Hematopoietic multipotent progenitor cell treated with erythropoietin and hydrocortisone succinate and interleukin-3 and kit ligand, for 17 days (in vitro differentiated cells): ENCODE data around the gene PIM2.
"Not testable (repeated sequence)": the region's sequence is repeated elsewhere in the genome, so short reads cannot be mapped to it uniquely, and the experiment has no call there.

Experiments used
- DNase-seq: peaks from one replicate; pipeline ENCODE4 v3.0.0-alpha.2; 2015; ENCODE audit warnings: low spot score

The PIM2 gene

DNA sequence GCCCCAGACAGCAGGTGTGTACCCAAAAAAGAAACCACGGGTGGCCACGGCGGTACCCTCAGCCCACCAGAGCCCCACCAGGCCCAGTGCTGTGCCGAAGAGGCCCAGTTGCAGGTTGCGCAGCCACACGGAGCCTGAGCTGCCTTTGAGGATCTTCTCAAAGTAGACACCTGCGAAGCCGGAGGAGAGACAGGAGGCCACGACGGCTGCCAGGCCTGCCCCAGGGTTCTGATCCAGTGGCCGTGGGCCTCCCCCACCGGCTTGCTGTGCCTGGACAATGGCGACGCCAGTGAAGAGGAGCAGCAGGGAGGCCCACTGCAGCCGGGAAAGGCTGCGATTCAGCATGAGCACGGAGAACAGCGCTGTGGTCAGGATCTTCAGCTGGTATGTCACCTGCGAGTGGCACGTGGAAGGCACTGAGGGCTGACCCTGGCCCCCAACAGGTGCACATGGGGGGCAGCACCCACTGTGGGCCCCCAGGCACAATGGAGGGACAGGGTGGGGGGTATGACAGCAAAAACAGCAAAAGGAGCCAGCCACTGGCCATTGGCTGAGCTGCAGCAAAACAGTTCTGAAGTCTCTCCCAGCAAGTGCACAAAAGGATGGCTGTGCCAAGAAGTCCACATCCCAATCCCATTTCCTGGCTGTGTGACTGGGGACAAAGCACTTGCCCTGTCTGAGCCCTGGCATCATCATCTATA is 13.6 kb downstream of the PIM2 start:
- DNase-seq: no peak

DNA sequence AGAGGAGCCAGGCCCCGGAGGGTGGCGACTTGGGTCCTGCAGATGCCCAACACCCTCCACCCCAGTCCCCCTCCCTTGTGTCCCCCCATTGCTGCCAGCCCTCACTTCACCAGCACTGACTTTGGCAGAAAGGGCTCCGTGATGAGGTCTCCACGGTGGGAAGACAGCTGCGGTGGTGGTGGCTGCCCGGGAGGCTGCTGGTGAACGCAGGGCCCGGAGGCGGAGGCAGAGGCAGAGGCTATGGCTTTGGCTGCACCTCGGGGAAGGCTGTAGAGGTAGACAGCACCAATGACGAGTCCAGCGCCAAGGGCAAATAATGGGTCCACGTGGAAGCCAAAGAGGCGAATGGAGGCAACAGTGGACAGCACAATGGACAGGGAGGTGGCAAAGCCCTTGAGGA is 14.2 kb downstream of the PIM2 start:
- DNase-seq: no peak

- no peak for DNase-seq
These were observed 14.6 kb downstream of the PIM2 start for GRCh38 chrX:48904180-48904579.

- no peak for DNase-seq
These were observed 15.5 kb downstream of the PIM2 start for GRCh38 chrX:48903290-48903689.

DNA sequence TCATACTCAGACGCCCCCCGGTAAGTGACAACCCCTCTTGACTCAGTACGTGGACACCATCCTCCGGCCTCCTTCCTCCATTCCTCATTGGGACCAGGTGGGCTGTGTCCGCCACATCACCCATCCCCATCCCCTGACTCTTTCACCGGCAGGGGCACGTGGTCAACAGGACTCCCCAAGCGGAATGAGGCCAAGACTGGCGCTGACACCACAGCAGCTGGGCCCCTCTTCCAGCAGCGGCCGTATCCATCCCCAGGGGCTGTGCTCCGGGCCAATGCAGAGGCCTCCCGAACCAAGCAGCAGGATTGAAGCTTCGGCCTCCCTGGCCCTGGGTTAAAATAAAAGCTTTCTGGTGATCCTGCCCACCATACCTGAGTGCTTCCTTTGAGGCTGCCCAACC is 16.0 kb downstream of the PIM2 start:
- no peak for DNase-seq

- no peak for DNase-seq
These were observed 16.7 kb downstream of the PIM2 start for GRCh38 chrX:48902135-48902534.

- no peak for DNase-seq
These were observed 17.8 kb downstream of the PIM2 start for GRCh38 chrX:48901069-48901468.

GRCh38 chrX:48899078-48899410 is 19.8 kb downstream of the PIM2 start:
- no peak for DNase-seq

GRCh38 chrX:48897625-48898306 is 21.1 kb downstream of the PIM2 start, which contains the start of the genes PQBP1 and TIMM17B:
Gene PQBP1, plus strand, starts transcription at chrX:48897930. Its CDS starts 580 bp downstream, at chrX:48898510.
Gene TIMM17B, minus strand, starts transcription at chrX:48897768. Its CDS starts 19 bp downstream, at chrX:48897749.
- peak; percentile 95 for DNase-seq

DNA sequence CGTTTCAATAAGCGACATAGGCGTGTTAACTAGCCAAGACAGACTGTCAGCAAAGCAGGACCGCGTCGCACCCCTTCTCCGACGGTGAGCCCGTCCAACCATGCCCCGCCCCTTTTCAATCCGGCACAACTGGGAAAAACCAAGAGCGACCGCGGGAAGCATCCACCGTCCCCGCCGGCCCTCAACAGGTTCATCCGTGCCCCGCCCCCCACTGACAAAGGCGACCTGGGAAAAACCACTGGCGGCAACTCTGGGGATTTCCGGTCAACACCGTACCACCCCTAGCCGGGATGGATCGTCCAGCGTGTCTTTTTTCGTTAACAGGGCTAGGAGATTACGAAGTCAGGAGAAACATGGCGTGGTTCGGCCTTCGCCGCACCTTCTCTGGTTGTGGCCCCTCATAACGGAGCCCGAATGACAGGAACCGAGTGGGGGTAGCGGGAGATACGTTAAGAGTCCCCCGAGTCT is 21.6 kb downstream of the PIM2 start:
- DNase-seq: peak; percentile 89

GRCh38 chrX:48896611-48897011 is 22.2 kb downstream of the PIM2 start:
- DNase-seq: no peak

DNA sequence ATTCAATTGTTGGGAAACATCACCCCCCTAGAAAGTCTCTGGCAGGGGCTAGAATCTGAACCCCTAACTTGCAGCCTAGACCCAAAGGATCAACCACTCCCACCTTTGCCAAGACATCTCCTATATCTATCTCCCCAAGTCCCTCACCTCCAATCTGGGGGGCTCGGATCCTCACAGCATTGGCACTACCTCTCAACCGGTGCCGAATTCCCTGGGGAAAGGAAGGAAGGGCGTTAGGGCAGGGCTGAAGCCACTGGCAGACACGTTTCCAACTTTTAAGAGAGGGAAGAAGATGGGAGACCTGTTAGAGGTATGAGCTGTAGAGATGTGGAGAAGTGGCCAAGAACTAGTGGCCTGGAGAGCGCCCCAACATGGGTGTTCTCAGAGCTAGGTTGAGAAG is 23.9 kb downstream of the PIM2 start:
- no peak for DNase-seq

DNA sequence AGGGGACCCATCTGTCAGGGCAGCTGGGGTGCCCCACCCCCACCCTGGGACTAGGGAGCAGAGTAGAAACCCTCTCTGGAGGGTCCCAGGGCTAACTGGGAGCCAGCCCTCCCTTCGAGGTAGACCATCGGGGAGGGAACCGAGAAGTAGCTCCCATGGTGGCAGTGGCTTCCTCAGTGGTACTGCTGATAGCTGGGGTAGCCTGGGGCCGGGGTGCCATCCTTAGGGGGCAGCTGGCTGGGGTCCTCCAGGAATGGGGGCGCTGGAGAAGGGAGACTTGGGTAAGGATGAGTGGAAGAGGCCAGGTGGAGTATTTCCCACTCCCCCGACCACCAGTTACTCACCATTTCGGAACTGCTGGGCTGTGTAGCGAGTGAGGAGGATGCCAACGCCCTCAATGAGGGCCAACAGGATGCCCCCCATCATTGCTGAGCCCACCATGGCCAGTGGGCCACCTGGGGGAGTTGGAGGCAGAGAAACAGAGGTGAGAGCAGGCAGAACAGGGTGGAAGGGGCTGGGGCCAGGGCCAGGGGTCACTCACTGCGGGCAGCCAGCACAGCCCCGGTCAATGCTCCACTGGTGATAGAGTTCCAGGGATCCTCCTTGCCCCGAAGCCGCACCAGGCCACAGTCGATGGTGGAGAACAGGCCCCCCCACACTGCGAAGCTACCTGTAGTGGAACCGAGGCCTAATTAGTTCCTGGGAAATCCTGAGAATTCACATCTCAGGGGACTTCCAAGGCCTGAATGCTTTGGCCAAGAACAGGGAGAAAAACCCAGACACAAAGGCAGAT is 25.1 kb downstream of the PIM2 start:
- no peak for DNase-seq

GRCh38 chrX:48892896-48893295 is 25.9 kb downstream of the PIM2 start:
- no peak for DNase-seq

GRCh38 chrX:48891402-48892288 is 27.2 kb downstream of the PIM2 start:
- peak; percentile 91 for DNase-seq

DNA sequence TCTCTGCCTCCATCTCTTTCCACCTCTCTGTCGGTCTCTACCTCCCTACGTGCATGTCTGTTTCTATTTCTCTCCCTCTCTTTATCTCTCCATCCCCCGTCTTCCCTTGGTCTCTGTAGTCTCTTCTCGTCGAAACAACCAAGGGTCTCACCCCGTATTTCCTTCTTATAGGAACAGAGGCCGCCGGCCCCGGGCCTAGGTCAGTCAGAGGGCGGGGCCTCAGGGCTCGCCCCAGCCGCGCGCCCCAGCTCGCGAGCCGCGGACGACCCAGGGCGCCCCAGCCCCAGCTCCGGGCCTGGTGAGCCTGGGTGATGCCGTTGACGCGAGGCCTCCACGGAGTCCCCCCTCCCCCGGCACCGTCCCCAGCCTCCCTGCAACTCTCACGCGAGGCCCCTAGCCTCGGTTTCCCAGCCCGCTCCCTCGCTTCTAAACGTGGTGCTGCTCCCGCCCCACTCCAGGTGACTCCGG is 27.9 kb downstream of the PIM2 start:
- no peak for DNase-seq

DNA sequence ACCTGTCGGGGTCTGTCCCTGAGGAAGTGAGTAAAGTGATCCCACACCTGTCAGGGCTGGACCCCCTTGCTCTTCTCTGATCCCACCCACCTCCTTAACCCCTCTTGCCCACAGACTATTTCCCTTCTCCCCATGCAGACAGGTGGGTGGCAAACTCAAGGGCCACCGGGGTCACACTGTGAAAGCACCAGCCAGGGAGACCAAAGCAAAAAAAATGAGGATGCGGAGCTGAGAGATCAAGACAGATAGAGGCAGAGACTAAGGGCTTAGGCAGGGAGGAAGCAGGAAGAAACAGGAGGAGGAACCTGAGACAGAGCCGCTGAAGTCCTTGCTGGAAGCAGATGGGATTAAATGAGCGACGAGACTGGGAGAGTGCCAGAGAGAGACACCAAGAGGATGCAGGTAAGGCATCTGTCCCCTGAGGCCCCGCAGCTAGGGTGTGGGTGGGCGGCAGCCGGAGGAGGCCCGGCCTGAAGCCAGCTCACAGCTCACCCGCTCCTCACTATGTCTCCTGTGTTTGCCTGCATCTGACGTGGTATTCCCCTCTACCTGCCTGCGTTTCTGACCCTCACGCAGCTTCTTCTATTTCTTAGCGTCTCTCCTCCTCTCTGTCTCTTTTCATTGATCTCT is 28.4 kb downstream of the PIM2 start:
- no peak for DNase-seq

- not testable (repeated sequence) for DNase-seq
These were observed 32.2 kb downstream of the PIM2 start for GRCh38 chrX:48886586-48886985.

DNA sequence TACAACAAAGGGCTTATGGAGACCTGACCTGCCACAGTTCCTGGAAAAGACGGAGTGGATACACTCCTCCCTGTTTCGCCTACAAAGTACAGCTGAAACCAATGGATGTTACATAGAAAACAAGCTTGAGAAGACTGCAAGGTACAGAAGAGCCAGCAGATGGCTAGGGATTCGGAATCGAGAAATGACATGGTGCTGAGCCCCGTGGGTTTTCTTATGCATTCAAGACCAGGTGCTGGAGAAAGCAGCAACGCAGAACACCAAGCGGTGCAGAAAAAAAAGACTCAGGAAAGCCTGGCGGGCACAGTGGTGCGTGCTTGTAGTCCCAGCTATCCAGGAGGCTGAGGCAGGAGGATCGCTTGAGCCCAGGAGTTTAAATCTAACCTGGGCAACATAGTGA is 35.1 kb downstream of the PIM2 start:
- DNase-seq: no peak

GRCh38 chrX:48876944-48877343 is 41.9 kb downstream of the PIM2 start:
- DNase-seq: not testable (repeated sequence)

DNA sequence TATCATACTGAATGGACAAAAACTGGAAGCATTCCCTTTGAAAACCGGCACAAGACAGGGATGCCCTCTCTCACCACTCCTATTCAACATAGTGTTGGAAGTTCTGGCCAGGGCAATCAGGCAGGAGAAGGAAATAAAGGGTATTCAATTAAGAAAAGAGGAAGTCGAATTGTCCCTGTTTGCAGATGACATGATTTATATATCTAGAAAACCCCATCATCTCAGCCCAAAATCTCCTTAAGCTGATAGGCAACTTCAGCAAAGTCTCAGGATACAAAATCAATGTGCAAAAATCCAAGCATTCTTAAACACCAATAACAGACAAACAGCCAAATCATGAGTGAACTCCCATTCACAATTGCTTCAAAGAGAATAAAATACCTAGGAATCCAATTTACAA is 46.8 kb downstream of the PIM2 start:
- DNase-seq: not testable (repeated sequence)
